Activated effector memory CD4-positive, alpha-beta T cell treated with Interleukin-2 at 50 U/mL for 16 hours (primary cell): ENCODE data around the gene ADAM10.
A peak's percentile ranks its signal among the peaks of the same experiment; 100 is the strongest.
"Not testable (repeated sequence)": the region's sequence is repeated elsewhere in the genome, so short reads cannot be mapped to it uniquely, and the experiment has no call there.

Source experiments
- DNase-seq: peaks from one replicate; pipeline ENCODE4 v3.0.0-alpha.2; 2020

Gene ADAM10, protein sequence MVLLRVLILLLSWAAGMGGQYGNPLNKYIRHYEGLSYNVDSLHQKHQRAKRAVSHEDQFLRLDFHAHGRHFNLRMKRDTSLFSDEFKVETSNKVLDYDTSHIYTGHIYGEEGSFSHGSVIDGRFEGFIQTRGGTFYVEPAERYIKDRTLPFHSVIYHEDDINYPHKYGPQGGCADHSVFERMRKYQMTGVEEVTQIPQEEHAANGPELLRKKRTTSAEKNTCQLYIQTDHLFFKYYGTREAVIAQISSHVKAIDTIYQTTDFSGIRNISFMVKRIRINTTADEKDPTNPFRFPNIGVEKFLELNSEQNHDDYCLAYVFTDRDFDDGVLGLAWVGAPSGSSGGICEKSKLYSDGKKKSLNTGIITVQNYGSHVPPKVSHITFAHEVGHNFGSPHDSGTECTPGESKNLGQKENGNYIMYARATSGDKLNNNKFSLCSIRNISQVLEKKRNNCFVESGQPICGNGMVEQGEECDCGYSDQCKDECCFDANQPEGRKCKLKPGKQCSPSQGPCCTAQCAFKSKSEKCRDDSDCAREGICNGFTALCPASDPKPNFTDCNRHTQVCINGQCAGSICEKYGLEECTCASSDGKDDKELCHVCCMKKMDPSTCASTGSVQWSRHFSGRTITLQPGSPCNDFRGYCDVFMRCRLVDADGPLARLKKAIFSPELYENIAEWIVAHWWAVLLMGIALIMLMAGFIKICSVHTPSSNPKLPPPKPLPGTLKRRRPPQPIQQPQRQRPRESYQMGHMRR

DNA sequence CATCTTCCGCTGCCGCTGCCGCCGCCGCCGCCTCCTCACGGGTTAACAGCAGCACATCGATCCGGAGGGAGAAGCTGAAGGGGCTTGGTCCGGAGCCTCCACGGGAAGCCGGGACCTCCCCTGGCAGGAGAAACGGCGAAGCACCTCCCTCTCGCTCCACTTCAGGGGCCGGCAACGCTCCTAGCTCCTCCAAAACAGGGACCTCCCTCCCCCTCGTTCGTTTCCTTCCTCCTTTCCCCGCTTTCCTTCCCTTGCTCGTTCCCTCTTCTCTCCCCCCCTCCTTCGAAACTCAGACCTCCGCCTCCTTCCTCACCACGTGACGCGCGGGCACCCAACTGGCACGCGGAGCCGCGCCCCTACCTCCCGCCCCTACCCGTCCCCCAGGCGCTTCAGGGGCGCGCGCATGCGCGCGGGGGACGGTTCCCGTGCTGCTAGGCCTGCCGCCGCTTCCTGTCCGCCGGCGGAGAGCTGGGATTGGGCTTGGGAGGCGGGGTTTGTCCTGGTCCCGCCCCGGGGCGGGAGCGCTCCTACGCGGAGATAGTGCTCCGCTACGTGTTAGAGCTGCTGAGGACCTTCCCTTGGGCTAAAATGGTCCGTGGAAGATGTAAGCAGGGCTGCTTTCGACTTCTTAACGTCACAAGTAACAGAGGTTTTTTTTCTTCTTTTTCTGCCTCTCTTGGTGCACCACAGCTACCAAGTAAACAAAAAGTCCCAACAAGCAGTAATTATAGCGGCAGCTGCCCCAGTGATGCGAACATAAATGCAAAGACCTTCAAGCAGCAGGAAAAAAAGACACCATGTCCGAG lies at the start of gene ADAM10:
ADAM10 (minus strand) TSS at position 176 of the 806 bp plus-strand sequence; CDS start at position 3, 173 bp downstream.
- peak; percentile 99 for DNase-seq

DNA sequence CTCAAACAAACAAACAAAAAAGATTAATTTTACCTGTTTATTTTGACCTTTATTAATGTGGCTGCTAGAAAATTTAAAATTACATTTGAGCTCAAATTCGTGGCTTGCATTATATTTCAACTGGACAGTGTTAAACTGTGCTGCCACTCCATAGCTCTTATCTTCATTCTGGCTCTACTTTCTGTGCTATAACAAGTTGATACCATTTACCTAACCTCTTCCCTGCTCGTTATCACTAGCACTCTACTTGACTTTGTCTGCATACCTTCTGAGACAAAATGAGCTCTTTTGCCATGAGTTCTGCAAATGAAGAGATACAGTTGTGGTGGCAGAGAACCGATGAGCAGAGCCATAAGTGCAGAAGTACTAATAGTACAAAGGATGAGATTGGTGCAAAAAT lies 48.0 kb upstream of the ADAM10 start:
- DNase-seq: no peak

DNA sequence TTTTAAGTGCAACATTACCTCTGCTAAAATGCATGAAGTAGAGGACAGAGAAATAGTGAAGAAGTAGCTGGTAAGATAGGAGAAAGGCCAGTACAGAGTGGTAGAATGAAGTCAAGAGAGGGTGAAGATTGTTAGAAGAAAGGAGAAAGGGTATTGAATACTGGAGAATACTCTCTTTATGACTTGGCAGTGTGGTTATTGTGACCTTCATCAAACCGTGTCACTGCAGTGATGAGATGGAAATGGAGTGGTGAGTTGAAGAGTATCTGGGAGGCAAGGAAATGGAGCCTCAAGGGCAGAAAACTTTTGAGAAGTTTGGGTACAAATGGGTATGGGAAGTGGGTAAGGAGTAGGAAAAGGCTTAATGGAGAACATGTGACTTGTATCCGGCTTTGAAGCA lies 46.3 kb upstream of the ADAM10 start:
- DNase-seq: no peak

- no peak for DNase-seq
Measured at GRCh38 chr15:58793862-58794261, 44.4 kb upstream of the ADAM10 start.

- DNase-seq: no peak
Measured at GRCh38 chr15:58788056-58788710, 38.7 kb upstream of the ADAM10 start.

DNA sequence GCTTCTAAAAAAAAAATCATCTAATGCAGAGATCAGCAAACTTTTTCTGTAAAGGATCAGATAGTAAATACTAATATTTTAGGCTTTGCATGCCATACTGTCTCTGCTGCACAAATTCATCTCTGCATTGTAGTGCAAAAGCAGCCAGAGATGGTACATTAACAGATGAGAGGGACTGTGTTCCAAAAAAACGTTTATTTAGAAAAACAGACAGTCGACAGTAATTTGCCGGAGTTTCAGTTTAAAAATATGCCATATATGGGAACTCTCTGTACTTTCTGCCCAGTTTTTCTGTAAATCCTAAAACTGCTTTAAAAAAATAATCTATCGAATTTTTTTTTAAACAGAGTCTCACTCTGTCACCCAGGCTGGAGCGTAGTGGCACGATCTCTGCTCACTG lies 35.8 kb upstream of the ADAM10 start:
- DNase-seq: no peak

- DNase-seq: no peak
Measured at GRCh38 chr15:58779554-58779953, 30.0 kb upstream of the ADAM10 start.

- DNase-seq: no peak
Measured at GRCh38 chr15:58777107-58777506, 27.6 kb upstream of the ADAM10 start.

- DNase-seq: no peak
Measured at GRCh38 chr15:58775402-58775801, 25.9 kb upstream of the ADAM10 start.

DNA sequence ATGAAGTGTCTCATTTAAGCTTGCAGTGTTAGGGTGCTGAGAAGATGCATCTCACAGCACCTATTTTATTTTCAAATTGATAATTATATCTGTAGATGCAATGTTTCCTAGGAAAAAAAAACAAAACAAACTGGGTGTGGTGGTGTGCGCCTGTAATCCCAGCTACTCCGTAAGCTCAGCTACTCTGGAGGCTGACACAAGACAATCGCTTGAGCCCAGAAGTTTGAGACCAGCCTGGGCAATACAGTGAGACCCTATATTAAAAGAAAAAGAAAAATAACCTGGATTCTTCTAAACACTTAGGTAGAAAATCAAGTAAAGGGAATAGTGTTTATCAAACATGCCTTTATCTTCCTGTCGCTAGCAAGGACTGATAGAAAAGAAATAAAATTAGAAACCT lies 23.5 kb upstream of the ADAM10 start:
- DNase-seq: no peak

- peak; percentile 4 for DNase-seq
Measured at GRCh38 chr15:58771621-58772250, 22.2 kb upstream of the ADAM10 start.

- DNase-seq: peak; percentile 91
Measured at GRCh38 chr15:58770857-58771620, 21.5 kb upstream of the ADAM10 start, which contains the start of gene MINDY2. Gene MINDY2, plus strand, starts transcription at chr15:58771302. Its CDS starts 94 bp downstream, at chr15:58771396.

- DNase-seq: no peak
Measured at GRCh38 chr15:58770519-58770856, 21.0 kb upstream of the ADAM10 start.

- DNase-seq: not testable (repeated sequence)
Measured at GRCh38 chr15:58768601-58769004, 19.1 kb upstream of the ADAM10 start.

- no peak for DNase-seq
Measured at GRCh38 chr15:58766290-58766689, 16.8 kb upstream of the ADAM10 start.

- no peak for DNase-seq
Measured at GRCh38 chr15:58764468-58764867, 15.0 kb upstream of the ADAM10 start.

- no peak for DNase-seq
Measured at GRCh38 chr15:58762731-58763130, 13.2 kb upstream of the ADAM10 start.

- no peak for DNase-seq
Measured at GRCh38 chr15:58762285-58762684, 12.8 kb upstream of the ADAM10 start.

DNA sequence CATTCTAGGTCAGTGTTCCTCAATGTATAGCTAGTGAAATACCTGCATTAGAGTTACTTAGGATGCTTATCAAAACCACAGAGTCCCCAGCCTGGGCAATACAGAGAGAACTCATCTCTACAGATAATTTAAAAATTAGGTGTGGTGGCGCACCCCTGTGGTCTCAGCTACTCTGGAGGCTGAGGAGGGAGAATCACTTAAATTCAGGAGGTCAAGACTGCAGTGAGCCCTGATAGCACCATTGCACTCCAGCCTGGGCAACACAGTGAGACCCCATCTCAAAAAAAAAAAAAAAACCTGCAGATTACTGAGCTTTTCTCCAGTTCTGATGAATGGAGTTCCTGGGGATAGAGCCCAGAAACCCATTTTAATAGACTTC lies 11.5 kb upstream of the ADAM10 start:
- no peak for DNase-seq

DNA sequence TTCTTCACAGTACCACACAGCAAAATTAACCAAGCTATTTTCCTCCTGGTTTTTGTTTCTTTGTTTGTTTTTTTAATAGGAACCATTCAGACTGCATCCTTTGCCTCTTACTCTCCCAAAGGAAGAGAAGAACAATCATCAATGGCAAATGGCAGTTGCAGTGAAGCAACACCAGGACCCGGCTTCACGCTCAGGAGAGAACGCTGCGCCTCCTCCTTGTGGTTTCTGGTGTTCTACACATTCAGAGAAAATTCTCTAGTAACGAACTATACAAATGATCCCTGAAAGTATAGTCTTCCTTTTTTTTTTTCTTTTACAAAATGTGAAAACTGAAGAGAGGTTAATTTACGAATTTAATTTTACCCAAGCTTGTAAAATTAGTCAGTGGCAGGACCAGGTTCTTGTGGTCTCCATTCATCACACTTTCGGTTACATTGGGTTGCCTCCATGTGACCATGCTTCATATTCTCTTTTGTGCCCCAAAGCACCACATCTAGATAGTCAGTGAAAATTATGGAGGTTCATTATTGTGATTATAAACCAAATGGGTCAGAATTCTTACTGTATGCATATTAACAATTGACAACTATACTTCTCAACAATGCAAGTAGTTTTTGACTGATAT lies 11.0 kb upstream of the ADAM10 start:
- DNase-seq: no peak

GRCh38 chr15:58758141-58758540 lies 8.6 kb upstream of the ADAM10 start:
- DNase-seq: no peak
